HepG2 (cell line): ENCODE data around the gene IER2. TPM values are rescaled to one million over a fixed set of nuclear protein-coding genes. Genes with fewer than 3 reads are reported as not detected.

Experiments
- ATAC-seq: fragments of 200-7000 bp; cut with Tn5 transposase; 3 replicates; pipeline ENCODE4 v1.9.1; 2020; ENCODE audit warnings: mild to moderate bottlenecking, moderate library complexity
- BruUV-seq: library from RNA; stranded (reverse); fragments of 400-500 nt; replicated peaks from 2 replicates; lab custom pipeline; 2021; lab: Mats Ljungman, UMichigan
- CTCF ChIA-PET: fragments of 300-600 bp; formaldehyde crosslinking; extraction: SDS; loops from one replicate; lab custom pipeline; 2021; ENCODE audit warnings: low total read pairs, inconsistent platforms, low intra/inter-chr PET ratio; lab: Yijun Ruan, JAX
- POLR2A ChIA-PET: fragments of 350-600 bp; sonication (Branson Sonifier 250); formaldehyde crosslinking; loops from one replicate; lab custom pipeline; 2020; ENCODE audit warnings: antibody characterized with exemption, inconsistent platforms; lab: Yijun Ruan, JAX
- DNase-seq: peaks from one replicate; pipeline ENCODE4 v3.0.0-alpha.2; 2015; ENCODE audit warnings: low spot score
- FAIRE-seq: peaks from 3 replicates; lab custom pipeline; 2011; peaks lifted over from hg19 to GRCh38; lab: Jason Lieb, UNC
- H2AFZ ChIP-seq: one replicate; pipeline ENCODE4 v1.6.1; 2011; ENCODE audit warnings: low read length, inconsistent platforms
- H3K27ac ChIP-seq: fragments of 300-600 bp; 3 replicates; pipeline ENCODE4 v1.8.0; 2011; ENCODE audit warnings: mixed run types, mild to moderate bottlenecking, mixed read lengths, low read length, inconsistent platforms; ENCODE audit not compliant: insufficient read depth; ENCODE audit errors: extremely low read length
- H3K27me3 ChIP-seq, 2 experiments: fragments of 200-600 bp in 1 of 2; 2 replicates in 1 of 2; 3 replicates in 1 of 2; pipeline versions ENCODE4 v1.6.0 to v1.8.0; 2011; ENCODE audit warnings: low read length in 2 of 2, mild to moderate bottlenecking in 2 of 2, moderate library complexity in 2 of 2, inconsistent platforms in 1 of 2; ENCODE audit not compliant: insufficient read depth in 2 of 2, control insufficient read depth in 1 of 2
- H3K36me3 ChIP-seq, 2 experiments: fragments of 200-600 bp in 1 of 2; replicated peaks in 1 of 2; 2 replicates in 1 of 2; 3 replicates in 1 of 2; pipeline versions ENCODE4 v1.5.1 to v1.8.0; 2011; ENCODE audit warnings: low read length in 2 of 2, inconsistent platforms in 1 of 2; ENCODE audit not compliant: insufficient read depth in 2 of 2, control insufficient read depth in 1 of 2
- H3K4me1 ChIP-seq: 2 replicates; pipeline ENCODE4 v1.5.1; 2012; ENCODE audit warnings: low read length, inconsistent platforms; ENCODE audit not compliant: insufficient read depth
- H3K4me2 ChIP-seq: 2 replicates; pipeline ENCODE4 v1.6.0; 2011; ENCODE audit warnings: low read depth, low read length, inconsistent platforms
- H3K4me3 ChIP-seq, 3 experiments: fragments of 200-600 bp in 1 of 3; sonication (generic), shearing (Covaris generic) in 1 of 3; replicated peaks in 1 of 3; 2 replicates each; pipeline ENCODE4 v1.5.1; 2011 to 2016; ENCODE audit warnings: low read length in 3 of 3, inconsistent platforms in 2 of 3, low read depth in 2 of 3, mild to moderate bottlenecking in 2 of 3, control low read depth in 1 of 3, mixed read lengths in 1 of 3; ENCODE audit not compliant: insufficient read depth in 1 of 3
- H3K79me2 ChIP-seq: one replicate; pipeline ENCODE4 v1.6.1; 2011; ENCODE audit warnings: low read length, inconsistent platforms; ENCODE audit not compliant: insufficient read depth
- H3K9ac ChIP-seq: 2 replicates; pipeline ENCODE4 v1.6.0; 2011; ENCODE audit warnings: mild to moderate bottlenecking, low read depth, low read length, inconsistent platforms; ENCODE audit not compliant: insufficient read depth
- H3K9me3 ChIP-seq: 2 replicates; pipeline ENCODE4 v1.5.1; 2012; ENCODE audit warnings: mild to moderate bottlenecking, low read length
- H4K20me1 ChIP-seq: 2 replicates; pipeline ENCODE4 v1.6.0; 2011; ENCODE audit warnings: inconsistent platforms, mild to moderate bottlenecking, low read length, moderate library complexity; ENCODE audit not compliant: insufficient read depth
- AGO2 ChIP-seq: fragments of 200-400 bp; formaldehyde crosslinking; optimal IDR thresholded peaks from 2 replicates; pipeline ENCODE3; 2017; ENCODE audit warnings: mild to moderate bottlenecking, low read depth, low read length, moderate library complexity
- HMGA1 ChIP-seq: sonication (generic); formaldehyde crosslinking; conservative IDR thresholded peaks from 2 replicates; pipeline ENCODE4 v1.4.0; 2020; ENCODE audit warnings: missing genetic modification reagents
- ZFP1 ChIP-seq: IDR thresholded peaks from 2 replicates; pipeline ENCODE4 v1.6.1; 2016
- ZNF263 ChIP-seq: sonication (generic); formaldehyde crosslinking; IDR thresholded peaks from 2 replicates; pipeline ENCODE4 v1.4.0; 2020; ENCODE audit warnings: missing genetic modification reagents
- ZNF354B ChIP-seq: sonication (generic); formaldehyde crosslinking; IDR thresholded peaks from 2 replicates; pipeline ENCODE4 v1.8.0; 2022; ENCODE audit warnings: mild to moderate bottlenecking, missing genetic modification reagents
- ZNF577 ChIP-seq: sonication (generic); formaldehyde crosslinking; IDR thresholded peaks from 2 replicates; pipeline ENCODE4 v1.4.0; 2020; ENCODE audit warnings: mild to moderate bottlenecking, low read depth, missing genetic modification reagents, borderline replicate concordance
- ZNF629 ChIP-seq: sonication (generic); formaldehyde crosslinking; conservative IDR thresholded peaks from 2 replicates; pipeline ENCODE4 v1.5.0; 2020; ENCODE audit warnings: missing genetic modification reagents
- WGBS: methylation state at CpG from one replicate; pipeline ENCODE4 v1.1.6; 2017; ENCODE audit warnings: low lambda C conversion rate; 5-methylcytosine and 5-hydroxymethylcytosine counted together
- in situ Hi-C: cut with HindIII; loops from 2 replicates; pipeline ENCODE4 v1.10.0; 2017; ENCODE audit warnings: low pct_unique_long_range_greater_than_20kb; ENCODE audit not compliant: extremely low pct_ligation_motif_present
- intact Hi-C: fragments of 100-400 bp; cut with micrococcal nuclease; formaldehyde crosslinking; loops from one replicate; pipeline ENCODE4 v1.10.0; 2022; ENCODE audit not compliant: unreplicated experiment
- polyA plus RNA-seq, 8 experiments: library from polyadenylated mRNA; depleted of rRNA in 3 of 8; stranded (reverse) in 7 of 8; unstranded in 1 of 8; fragments of >200 nt; fragmentation: Illumina TruSeq in 4 of 8; extraction: Trizol in 4 of 8; gene quantifications; 2 replicates each; pipeline versions ENCODE4 v1.2.1 to v1.2.3, GENCODE V29; 2011 to 2016; ENCODE audit warnings: low read depth in 4 of 8, missing spikeins in 1 of 8, mixed read lengths in 1 of 8; ENCODE audit not compliant: insufficient read depth in 1 of 8
- total RNA-seq, 5 experiments: library from RNA; depleted of rRNA; stranded (reverse); fragments of >200 nt; fragmentation: Illumina TruSeq; extraction: Trizol; gene quantifications; 2 replicates each; pipeline ENCODE4 v1.2.3, GENCODE V29; 2016; ENCODE audit warnings: low read depth in 1 of 5
- TF ChIP-seq, protein P1 (sequence below): sonication (generic); formaldehyde crosslinking; IDR thresholded peaks from 2 replicates; pipeline ENCODE4 v1.4.0; 2020; ENCODE audit warnings: missing genetic modification reagents
- TF ChIP-seq, protein P2 (sequence below): sonication (generic); formaldehyde crosslinking; IDR thresholded peaks from 2 replicates; pipeline ENCODE4 v1.4.0; 2020; ENCODE audit warnings: missing genetic modification reagents
- TF ChIP-seq, protein P3 (sequence below): sonication (generic); formaldehyde crosslinking; IDR thresholded peaks from 2 replicates; pipeline ENCODE4 v1.9.0; 2021; ENCODE audit warnings: missing genetic modification reagents, borderline replicate concordance

The IER2 gene
- total and polyA plus RNA-seq, 2 of the 13 experiments (the other 11 are each of a cell fraction or from before 2014, with no cell fraction given): 10.1 to 14.3 TPM

DNA sequence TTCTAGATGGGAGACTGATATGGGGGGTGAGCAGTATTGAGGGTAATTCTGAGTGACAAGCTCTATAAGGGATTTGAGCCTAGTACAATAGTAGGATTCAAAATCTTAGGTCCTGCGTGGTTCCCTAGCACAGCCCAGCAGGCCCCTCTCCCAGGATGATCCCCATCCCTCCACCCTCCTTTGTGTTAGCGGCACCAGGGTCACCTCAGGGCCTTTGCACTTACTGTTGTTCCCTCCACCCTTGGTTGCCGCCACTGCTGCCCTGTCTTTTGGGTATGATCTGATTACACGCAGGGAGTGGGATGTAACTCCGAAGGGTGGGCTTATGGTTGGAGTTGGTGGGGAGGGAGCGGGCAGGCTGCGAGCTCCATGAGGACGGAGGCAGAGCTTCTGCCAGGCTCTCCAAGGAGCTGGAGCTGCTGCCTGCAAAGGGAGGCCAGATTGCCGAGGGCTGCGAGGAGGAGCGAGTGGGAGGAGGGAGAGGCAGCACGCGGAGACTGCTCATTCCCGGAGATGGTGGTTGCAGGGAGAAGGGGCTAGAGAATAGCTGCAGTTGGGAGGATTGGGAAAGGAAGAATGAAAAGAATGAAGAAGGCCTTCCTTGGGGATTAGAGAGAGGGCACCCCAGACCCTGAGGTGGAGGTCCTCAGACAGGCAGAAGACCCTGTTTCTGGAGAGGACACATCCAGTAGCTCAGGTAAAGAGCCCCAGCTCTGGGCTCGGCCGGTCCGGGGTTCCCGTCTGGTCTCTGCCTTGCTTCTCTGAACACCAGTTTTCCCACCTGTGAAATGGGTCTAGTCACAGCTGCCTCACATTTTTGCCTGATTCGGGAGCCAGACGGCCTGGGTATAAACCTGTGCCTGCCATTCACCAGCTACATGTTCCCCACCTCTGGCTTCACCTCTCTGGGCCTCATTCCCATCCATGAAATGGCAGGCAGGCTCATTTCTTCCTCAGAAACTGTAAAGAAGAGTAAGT lies 26.9 kb upstream of the IER2 start:
- Histone ChIP-seq H2AFZ (no peak overlapping the region), H3K4me3 (no peak overlapping the region), H3K79me2 (peaks cover 74% of the 10 kb centered on the region), H3K9me3 (no peaks in the 10 kb centered on the region), H3K36me3 (peaks cover 8 to 40% of the 10 kb centered on the region in 2 experiments; a peak in 4 of 5 replicates), H3K4me2 (no peak overlapping the region), H3K4me1 (peaks cover 41% of the 10 kb centered on the region), H3K9ac (no peak overlapping the region), H4K20me1 (peaks cover 22% of the 10 kb centered on the region), H3K27ac (no peak overlapping the region), H3K27me3 (no peaks in the 10 kb centered on the region)
- ChIA-PET CTCF (no interaction called here), POLR2A (no interaction called here)
- WGBS: 94% methylated on average over 20 of the region's 20 CpGs
- BruUV-seq: no TSS peak
- in situ Hi-C loops: no loop called here
- DNase-seq (no peak), FAIRE-seq (no peak), ATAC-seq (no peak)
- intact Hi-C loops: no loop called here
- TF ChIP-seq ZFP1 (CRISPR knock-in tag) (no peak), AGO2 (peak; percentile 34), ZNF263 (CRISPR knock-in tag) (peak; percentile 79), ZNF577 (CRISPR knock-in tag) (no peak), ZNF629 (peak; percentile 81), ZNF354B (CRISPR knock-in tag) (no peak), HMGA1 (CRISPR knock-in tag) (no peak)
- TF ChIP-seq, protein P1, sequence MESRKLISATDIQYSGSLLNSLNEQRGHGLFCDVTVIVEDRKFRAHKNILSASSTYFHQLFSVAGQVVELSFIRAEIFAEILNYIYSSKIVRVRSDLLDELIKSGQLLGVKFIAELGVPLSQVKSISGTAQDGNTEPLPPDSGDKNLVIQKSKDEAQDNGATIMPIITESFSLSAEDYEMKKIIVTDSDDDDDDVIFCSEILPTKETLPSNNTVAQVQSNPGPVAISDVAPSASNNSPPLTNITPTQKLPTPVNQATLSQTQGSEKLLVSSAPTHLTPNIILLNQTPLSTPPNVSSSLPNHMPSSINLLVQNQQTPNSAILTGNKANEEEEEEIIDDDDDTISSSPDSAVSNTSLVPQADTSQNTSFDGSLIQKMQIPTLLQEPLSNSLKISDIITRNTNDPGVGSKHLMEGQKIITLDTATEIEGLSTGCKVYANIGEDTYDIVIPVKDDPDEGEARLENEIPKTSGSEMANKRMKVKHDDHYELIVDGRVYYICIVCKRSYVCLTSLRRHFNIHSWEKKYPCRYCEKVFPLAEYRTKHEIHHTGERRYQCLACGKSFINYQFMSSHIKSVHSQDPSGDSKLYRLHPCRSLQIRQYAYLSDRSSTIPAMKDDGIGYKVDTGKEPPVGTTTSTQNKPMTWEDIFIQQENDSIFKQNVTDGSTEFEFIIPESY (CRISPR knock-in tag): peak; percentile 67; the same call in 1 of the 2 replicates
- TF ChIP-seq, protein P2, sequence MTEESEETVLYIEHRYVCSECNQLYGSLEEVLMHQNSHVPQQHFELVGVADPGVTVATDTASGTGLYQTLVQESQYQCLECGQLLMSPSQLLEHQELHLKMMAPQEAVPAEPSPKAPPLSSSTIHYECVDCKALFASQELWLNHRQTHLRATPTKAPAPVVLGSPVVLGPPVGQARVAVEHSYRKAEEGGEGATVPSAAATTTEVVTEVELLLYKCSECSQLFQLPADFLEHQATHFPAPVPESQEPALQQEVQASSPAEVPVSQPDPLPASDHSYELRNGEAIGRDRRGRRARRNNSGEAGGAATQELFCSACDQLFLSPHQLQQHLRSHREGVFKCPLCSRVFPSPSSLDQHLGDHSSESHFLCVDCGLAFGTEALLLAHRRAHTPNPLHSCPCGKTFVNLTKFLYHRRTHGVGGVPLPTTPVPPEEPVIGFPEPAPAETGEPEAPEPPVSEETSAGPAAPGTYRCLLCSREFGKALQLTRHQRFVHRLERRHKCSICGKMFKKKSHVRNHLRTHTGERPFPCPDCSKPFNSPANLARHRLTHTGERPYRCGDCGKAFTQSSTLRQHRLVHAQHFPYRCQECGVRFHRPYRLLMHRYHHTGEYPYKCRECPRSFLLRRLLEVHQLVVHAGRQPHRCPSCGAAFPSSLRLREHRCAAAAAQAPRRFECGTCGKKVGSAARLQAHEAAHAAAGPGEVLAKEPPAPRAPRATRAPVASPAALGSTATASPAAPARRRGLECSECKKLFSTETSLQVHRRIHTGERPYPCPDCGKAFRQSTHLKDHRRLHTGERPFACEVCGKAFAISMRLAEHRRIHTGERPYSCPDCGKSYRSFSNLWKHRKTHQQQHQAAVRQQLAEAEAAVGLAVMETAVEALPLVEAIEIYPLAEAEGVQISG: no peak
- TF ChIP-seq, protein P3, sequence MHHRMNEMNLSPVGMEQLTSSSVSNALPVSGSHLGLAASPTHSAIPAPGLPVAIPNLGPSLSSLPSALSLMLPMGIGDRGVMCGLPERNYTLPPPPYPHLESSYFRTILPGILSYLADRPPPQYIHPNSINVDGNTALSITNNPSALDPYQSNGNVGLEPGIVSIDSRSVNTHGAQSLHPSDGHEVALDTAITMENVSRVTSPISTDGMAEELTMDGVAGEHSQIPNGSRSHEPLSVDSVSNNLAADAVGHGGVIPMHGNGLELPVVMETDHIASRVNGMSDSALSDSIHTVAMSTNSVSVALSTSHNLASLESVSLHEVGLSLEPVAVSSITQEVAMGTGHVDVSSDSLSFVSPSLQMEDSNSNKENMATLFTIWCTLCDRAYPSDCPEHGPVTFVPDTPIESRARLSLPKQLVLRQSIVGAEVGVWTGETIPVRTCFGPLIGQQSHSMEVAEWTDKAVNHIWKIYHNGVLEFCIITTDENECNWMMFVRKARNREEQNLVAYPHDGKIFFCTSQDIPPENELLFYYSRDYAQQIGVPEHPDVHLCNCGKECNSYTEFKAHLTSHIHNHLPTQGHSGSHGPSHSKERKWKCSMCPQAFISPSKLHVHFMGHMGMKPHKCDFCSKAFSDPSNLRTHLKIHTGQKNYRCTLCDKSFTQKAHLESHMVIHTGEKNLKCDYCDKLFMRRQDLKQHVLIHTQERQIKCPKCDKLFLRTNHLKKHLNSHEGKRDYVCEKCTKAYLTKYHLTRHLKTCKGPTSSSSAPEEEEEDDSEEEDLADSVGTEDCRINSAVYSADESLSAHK (CRISPR knock-in tag): no peak
